Smooth muscle cell (in vitro differentiated cells): ENCODE results near the gene CADM1. TPM values are rescaled to one million over a fixed set of nuclear protein-coding genes. Genes with fewer than 3 reads are reported as not detected.

Experiments
- DNase-seq: peaks from one replicate; lab custom pipeline; 2025; ENCODE audit not compliant: unreplicated experiment; lab: John Stamatoyannopoulos, UW
- H2AFZ ChIP-seq: fragments of 200-600 bp; sonication (generic); 2 replicates; pipeline ENCODE4 v1.6.0; 2016; ENCODE audit warnings: antibody characterized with exemption, low read depth, mild to moderate bottlenecking
- H3F3A ChIP-seq: fragments of 200-600 bp; sonication (generic); 2 replicates; pipeline ENCODE4 v1.6.0; 2017; ENCODE audit warnings: antibody characterized with exemption, low read depth
- H3K27ac ChIP-seq: fragments of 200-600 bp; sonication (generic); 2 replicates; pipeline ENCODE4 v1.5.1; 2016; ENCODE audit warnings: low read depth, mild to moderate bottlenecking
- H3K27me3 ChIP-seq: fragments of 200-600 bp; sonication (generic); 2 replicates; pipeline ENCODE4 v1.6.1; 2016; ENCODE audit warnings: low read depth, mild to moderate bottlenecking
- H3K36me3 ChIP-seq: fragments of 200-600 bp; sonication (generic); 2 replicates; pipeline ENCODE4 v1.5.1; 2016; ENCODE audit warnings: low read depth
- H3K4me1 ChIP-seq: fragments of 200-600 bp; sonication (generic); 2 replicates; pipeline ENCODE4 v1.5.1; 2016; ENCODE audit warnings: low read depth
- H3K4me2 ChIP-seq: fragments of 200-600 bp; sonication (generic); 2 replicates; pipeline ENCODE4 v1.6.0; 2016; ENCODE audit warnings: mild to moderate bottlenecking
- H3K4me3 ChIP-seq: fragments of 200-600 bp; sonication (generic); 2 replicates; pipeline ENCODE4 v1.5.1; 2016; ENCODE audit warnings: mild to moderate bottlenecking
- H3K79me2 ChIP-seq: fragments of 200-600 bp; sonication (generic); 2 replicates; pipeline ENCODE4 v1.6.0; 2016; ENCODE audit warnings: low read depth, mild to moderate bottlenecking
- H3K9ac ChIP-seq: fragments of 200-600 bp; sonication (generic); 2 replicates; pipeline ENCODE4 v1.6.0; 2016; ENCODE audit warnings: low read depth
- H3K9me3 ChIP-seq: fragments of 200-600 bp; sonication (generic); replicated peaks from 2 replicates; pipeline ENCODE4 v1.5.1; 2016; ENCODE audit warnings: low read depth
- H4K20me1 ChIP-seq: fragments of 200-600 bp; sonication (generic); 2 replicates; pipeline ENCODE4 v1.6.0; 2016; ENCODE audit warnings: low read depth
- WGBS: methylation state at CpG from one replicate; pipeline ENCODE4 v1.1.7; 2016; ENCODE audit warnings: low lambda C conversion rate; 5-methylcytosine and 5-hydroxymethylcytosine counted together
- polyA plus RNA-seq: library from polyadenylated mRNA; unstranded; fragments of >200 nt; fragmentation: Nextera tagmentation; extraction: Ambion mirVana; gene quantifications from 2 replicates; pipeline ENCODE4 v1.2.1, GENCODE V29; 2016
- total RNA-seq: library from RNA; depleted of rRNA; stranded (reverse); fragments of >200 nt; gene quantifications from 2 replicates; pipeline ENCODE4 v1.2.3, GENCODE V29; 2014
- TF ChIP-seq, protein P1 (sequence below): fragments of 200-600 bp; sonication (generic); IDR thresholded peaks from 2 replicates; pipeline ENCODE4 v1.5.1; 2017; ENCODE audit warnings: borderline replicate concordance, mild to moderate bottlenecking, antibody characterized with exemption; ENCODE audit not compliant: insufficient read depth, poor library complexity, severe bottlenecking

CADM1 gene
- total and polyA plus RNA-seq, 2 experiments from 2014 or later: 158 to 167 TPM

DNA sequence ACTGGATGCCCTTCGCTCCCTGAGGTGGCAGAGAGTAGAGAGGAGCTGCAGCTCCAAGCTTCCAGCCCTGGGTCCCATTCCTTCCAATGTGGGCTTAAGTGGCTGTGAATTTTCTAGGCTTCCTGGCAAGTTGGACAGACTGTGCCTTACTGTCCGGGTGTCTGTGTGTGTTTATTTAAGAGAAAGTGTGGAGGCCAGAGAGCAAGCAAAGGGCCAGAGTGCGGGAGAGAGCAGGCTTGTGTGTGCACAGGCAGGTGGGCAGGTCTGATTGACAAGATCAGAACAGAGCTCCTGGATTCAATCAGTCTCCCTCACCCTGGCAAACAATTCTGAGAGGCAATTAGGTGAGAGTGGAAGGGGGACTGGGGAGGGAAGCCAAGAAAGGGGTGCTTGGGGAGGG lies 347.0 kb downstream of the CADM1 start:
- no peak overlapping the region for H3K27ac ChIP-seq
- TF ChIP-seq, protein P1, sequence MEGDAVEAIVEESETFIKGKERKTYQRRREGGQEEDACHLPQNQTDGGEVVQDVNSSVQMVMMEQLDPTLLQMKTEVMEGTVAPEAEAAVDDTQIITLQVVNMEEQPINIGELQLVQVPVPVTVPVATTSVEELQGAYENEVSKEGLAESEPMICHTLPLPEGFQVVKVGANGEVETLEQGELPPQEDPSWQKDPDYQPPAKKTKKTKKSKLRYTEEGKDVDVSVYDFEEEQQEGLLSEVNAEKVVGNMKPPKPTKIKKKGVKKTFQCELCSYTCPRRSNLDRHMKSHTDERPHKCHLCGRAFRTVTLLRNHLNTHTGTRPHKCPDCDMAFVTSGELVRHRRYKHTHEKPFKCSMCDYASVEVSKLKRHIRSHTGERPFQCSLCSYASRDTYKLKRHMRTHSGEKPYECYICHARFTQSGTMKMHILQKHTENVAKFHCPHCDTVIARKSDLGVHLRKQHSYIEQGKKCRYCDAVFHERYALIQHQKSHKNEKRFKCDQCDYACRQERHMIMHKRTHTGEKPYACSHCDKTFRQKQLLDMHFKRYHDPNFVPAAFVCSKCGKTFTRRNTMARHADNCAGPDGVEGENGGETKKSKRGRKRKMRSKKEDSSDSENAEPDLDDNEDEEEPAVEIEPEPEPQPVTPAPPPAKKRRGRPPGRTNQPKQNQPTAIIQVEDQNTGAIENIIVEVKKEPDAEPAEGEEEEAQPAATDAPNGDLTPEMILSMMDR: no peak
- H3K79me2 ChIP-seq: no peaks in the 10 kb centered on the region
- H3F3A ChIP-seq: no peaks in the 10 kb centered on the region
- no peaks in the 10 kb centered on the region for H3K9me3 ChIP-seq
- H3K4me3 ChIP-seq: no peak overlapping the region
- no peaks in the 10 kb centered on the region for H3K4me1 ChIP-seq
- H2AFZ ChIP-seq: no peak overlapping the region
- H3K36me3 ChIP-seq: no peaks in the 10 kb centered on the region
- no peaks in the 10 kb centered on the region for H4K20me1 ChIP-seq
- no peak overlapping the region for H3K9ac ChIP-seq
- no peak for DNase-seq
- 91% methylated on average over 3 of the region's 3 CpGs for WGBS
- peaks cover 20% of the 10 kb centered on the region for H3K27me3 ChIP-seq
- H3K4me2 ChIP-seq: no peak overlapping the region

DNA sequence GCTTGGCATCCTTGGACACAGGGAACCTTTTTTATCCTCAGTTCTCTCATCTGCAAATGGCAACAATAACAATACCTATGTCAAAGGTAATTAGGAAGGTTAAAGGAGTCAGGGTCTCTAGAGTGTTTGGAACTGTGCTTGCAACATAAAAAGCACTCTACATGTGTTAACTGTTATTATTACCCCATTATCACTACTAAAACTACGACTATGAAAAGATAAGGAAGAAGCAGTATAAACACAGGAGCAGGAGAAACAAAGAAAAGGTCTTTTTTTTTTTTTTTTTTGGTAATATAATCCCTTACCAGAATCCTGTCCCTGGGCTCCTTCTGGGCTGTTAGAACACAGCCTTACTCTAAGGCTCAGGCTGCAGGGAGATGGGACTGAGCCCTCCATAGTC lies 348.2 kb downstream of the CADM1 start:
- no peak overlapping the region for H3K4me2 ChIP-seq
- peaks cover 13% of the 10 kb centered on the region for H3K27me3 ChIP-seq
- H2AFZ ChIP-seq: no peak overlapping the region
- no peaks in the 10 kb centered on the region for H3K79me2 ChIP-seq
- no peaks in the 10 kb centered on the region for H3K9me3 ChIP-seq
- 33% methylated on average over 1 of the region's 1 CpG for WGBS
- no peak overlapping the region for H3K4me3 ChIP-seq
- H3K9ac ChIP-seq: no peak overlapping the region
- H3F3A ChIP-seq: no peaks in the 10 kb centered on the region
- H3K4me1 ChIP-seq: no peaks in the 10 kb centered on the region
- H4K20me1 ChIP-seq: no peaks in the 10 kb centered on the region
- no peaks in the 10 kb centered on the region for H3K36me3 ChIP-seq
- H3K27ac ChIP-seq: no peak overlapping the region
- DNase-seq: no peak
- TF ChIP-seq, protein P1: no peak

DNA sequence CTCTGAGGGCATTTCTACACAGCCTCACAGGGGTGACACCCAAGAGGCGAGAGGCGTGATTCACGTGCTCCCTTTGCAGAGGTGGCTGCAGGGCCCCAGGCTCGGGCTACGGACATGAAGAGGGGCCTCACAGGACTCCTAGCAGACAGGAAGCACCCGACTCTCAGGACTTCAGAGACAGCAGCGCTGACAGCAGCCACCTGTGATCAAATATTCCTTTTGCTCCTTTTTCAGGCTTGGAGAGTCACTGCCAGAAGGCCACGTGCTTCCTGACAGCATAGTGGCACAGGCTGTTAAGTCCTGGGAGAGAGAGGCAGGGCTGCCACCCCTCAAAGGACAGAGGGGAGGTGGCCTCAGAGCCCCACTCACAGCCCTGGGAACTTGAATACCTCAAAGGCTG lies 348.9 kb downstream of the CADM1 start:
- Histone ChIP-seq H3K27ac (no peak overlapping the region), H3K4me2 (no peak overlapping the region), H3K4me3 (no peak overlapping the region), H3K9me3 (no peaks in the 10 kb centered on the region), H3K36me3 (no peaks in the 10 kb centered on the region), H4K20me1 (no peaks in the 10 kb centered on the region), H3K9ac (no peak overlapping the region), H3K4me1 (no peaks in the 10 kb centered on the region), H2AFZ (no peak overlapping the region), H3K27me3 (peaks cover 13% of the 10 kb centered on the region), H3F3A (no peaks in the 10 kb centered on the region), H3K79me2 (no peaks in the 10 kb centered on the region)
- no peak for DNase-seq
- WGBS: 94% methylated on average over 8 of the region's 8 CpGs
- TF ChIP-seq, protein P1: no peak

DNA sequence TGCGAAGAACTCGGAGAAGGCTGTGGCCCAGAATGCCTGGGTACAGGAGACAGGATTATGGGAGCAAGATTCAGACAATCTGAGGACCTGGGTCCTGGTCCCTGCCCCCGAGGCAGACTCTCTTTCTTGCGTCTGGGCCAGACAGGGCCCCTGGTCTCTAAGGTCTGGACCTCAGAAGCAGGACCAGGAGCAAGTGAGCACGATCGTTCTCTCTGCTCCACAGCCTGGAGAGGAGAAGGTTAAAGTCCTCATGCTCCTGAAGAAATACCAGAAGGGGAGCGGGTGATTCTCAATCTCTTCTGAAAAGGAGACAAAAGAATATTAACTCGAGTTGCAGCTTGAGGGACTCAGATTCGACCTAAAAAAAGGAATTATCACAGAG lies 349.9 kb downstream of the CADM1 start:
- WGBS: 91% methylated on average over 9 of the region's 9 CpGs
- Histone ChIP-seq H3K79me2 (no peaks in the 10 kb centered on the region), H3F3A (no peaks in the 10 kb centered on the region), H4K20me1 (no peaks in the 10 kb centered on the region), H3K4me1 (no peaks in the 10 kb centered on the region), H3K27ac (no peak overlapping the region), H3K4me2 (no peak overlapping the region), H3K9me3 (no peaks in the 10 kb centered on the region), H3K9ac (no peak overlapping the region), H2AFZ (no peak overlapping the region), H3K27me3 (peaks cover 13% of the 10 kb centered on the region), H3K36me3 (no peaks in the 10 kb centered on the region), H3K4me3 (no peak overlapping the region)
- no peak for DNase-seq
- TF ChIP-seq, protein P1: no peak
